Upper lobe of left lung (tissue), 4 donors: ENCODE results near the gene IVD.

Source experiments
- POLR2A ChIP-seq, 4 donors: fragments of 450-650 bp; IDR thresholded peaks; one replicate each; pipeline ENCODE4 v1.5.1; 2016 to 2017; ENCODE audit warnings: antibody characterized with exemption in 4 of 4, mild to moderate bottlenecking in 2 of 4
- TF ChIP-seq, protein P1 (sequence below), 6 experiments: fragments of 450-650 bp in 4 of 6; fragments of 200-600 bp in 2 of 6; sonication (generic) in 2 of 6; IDR thresholded peaks; one replicate each; pipeline ENCODE4 v1.5.1; 2016 to 2019; ENCODE audit warnings: antibody characterized with exemption in 6 of 6

DNA sequence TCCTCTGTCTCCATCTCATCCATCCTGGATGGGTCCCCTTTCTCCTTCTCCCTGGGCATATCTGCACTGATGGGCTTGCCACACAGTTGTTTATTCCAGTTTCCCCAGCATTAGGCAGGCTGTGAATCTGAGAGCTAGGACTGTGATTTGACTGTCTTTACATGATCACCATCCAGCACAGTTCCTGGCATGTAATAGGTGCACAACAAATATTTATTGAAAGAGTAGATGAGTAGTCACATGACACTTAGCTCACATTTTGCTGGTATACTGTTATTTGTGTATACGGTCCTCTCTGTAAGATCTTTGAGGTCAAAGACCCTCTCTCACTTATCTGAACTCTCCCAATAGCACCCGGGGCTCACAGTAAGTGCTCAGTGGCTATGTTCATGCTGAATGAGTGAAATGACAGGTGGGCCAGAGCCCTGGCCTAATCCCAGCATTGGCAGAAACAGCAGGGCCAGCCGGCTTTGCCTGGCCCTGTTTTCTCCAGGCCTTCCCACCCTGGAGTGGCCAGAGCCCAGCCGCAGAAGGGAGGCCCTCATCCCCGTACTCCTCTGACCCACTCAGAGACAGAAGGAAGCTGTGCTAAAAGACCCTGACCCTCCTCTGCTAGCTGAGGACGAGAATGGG, 19.0 kb downstream of the IVD start:
- TF ChIP-seq, protein P1, sequence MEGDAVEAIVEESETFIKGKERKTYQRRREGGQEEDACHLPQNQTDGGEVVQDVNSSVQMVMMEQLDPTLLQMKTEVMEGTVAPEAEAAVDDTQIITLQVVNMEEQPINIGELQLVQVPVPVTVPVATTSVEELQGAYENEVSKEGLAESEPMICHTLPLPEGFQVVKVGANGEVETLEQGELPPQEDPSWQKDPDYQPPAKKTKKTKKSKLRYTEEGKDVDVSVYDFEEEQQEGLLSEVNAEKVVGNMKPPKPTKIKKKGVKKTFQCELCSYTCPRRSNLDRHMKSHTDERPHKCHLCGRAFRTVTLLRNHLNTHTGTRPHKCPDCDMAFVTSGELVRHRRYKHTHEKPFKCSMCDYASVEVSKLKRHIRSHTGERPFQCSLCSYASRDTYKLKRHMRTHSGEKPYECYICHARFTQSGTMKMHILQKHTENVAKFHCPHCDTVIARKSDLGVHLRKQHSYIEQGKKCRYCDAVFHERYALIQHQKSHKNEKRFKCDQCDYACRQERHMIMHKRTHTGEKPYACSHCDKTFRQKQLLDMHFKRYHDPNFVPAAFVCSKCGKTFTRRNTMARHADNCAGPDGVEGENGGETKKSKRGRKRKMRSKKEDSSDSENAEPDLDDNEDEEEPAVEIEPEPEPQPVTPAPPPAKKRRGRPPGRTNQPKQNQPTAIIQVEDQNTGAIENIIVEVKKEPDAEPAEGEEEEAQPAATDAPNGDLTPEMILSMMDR (IDR thresholded peaks at IDR 0.05): no peak
- no peak for TF ChIP-seq POLR2A (IDR thresholded peaks at IDR 0.05)
